CD4-positive, alpha-beta T cell (primary cell): ENCODE measurements around the gene SGSM1. TPM values are rescaled to one million over a fixed set of nuclear protein-coding genes. Genes with fewer than 3 reads are reported as not detected.
A peak's percentile ranks its signal among the peaks of the same experiment; 100 is the strongest.

Experiments used
- ATAC-seq: fragments of 200-7000 bp; cut with Tn5 transposase; one replicate; pipeline ENCODE4 v1.10.0; 2022; ENCODE audit warnings: mild to moderate bottlenecking; ENCODE audit not compliant: poor library complexity
- CTCF ChIA-PET: fragments of 350-600 bp; sonication (Branson Sonifier 250); formaldehyde crosslinking; loops from one replicate; lab custom pipeline; 2021; ENCODE audit warnings: antibody characterized with exemption, inconsistent platforms; lab: Charles Lee
- POLR2A ChIA-PET: fragments of 350-600 bp; sonication (Branson Sonifier 250); formaldehyde crosslinking; loops from one replicate; lab custom pipeline; 2021; ENCODE audit warnings: antibody characterized with exemption, inconsistent platforms; lab: Charles Lee
- DNase-seq, 14 experiments: peaks; one replicate each; pipeline ENCODE4 v3.0.0-alpha.2; 2013 to 2020; ENCODE audit warnings: mixed read lengths in 2 of 14
- H3K27ac ChIP-seq, 2 donors: one replicate each; pipeline versions ENCODE4 v1.5.1 to v1.7.0; 2013; ENCODE audit warnings: low read length in 2 of 2, low read depth in 1 of 2, mild to moderate bottlenecking in 1 of 2
- H3K27me3 ChIP-seq, 2 experiments: 1 replicate in 1 of 2; 2 replicates in 1 of 2; pipeline versions ENCODE4 v1.6.1 to v1.7.0; 2013; ENCODE audit warnings: low read length in 2 of 2, control low read depth in 1 of 2, mild to moderate bottlenecking in 1 of 2, moderate library complexity in 1 of 2; ENCODE audit not compliant: insufficient read depth in 2 of 2, control insufficient read depth in 1 of 2
- H3K36me3 ChIP-seq: one replicate; pipeline ENCODE4 v1.6.1; 2013; ENCODE audit warnings: low read length, control low read depth; ENCODE audit not compliant: insufficient read depth
- H3K4me1 ChIP-seq: one replicate; pipeline ENCODE4 v1.6.1; 2013; ENCODE audit warnings: low read length, control low read depth; ENCODE audit not compliant: insufficient read depth
- H3K4me3 ChIP-seq: one replicate; pipeline ENCODE4 v1.5.1; 2013; ENCODE audit warnings: mild to moderate bottlenecking, low read length, moderate library complexity
- H3K9me3 ChIP-seq, 2 experiments: 1 replicate in 1 of 2; 2 replicates in 1 of 2; pipeline versions ENCODE4 v1.6.1 to v1.7.0; 2013; ENCODE audit warnings: low read length in 2 of 2, mild to moderate bottlenecking in 2 of 2, control low read depth in 1 of 2, moderate library complexity in 1 of 2; ENCODE audit not compliant: control insufficient read depth in 1 of 2, insufficient read depth in 1 of 2
- H3K27ac Mint-ChIP-seq: one replicate; pipeline ENCODE4 v1.8.0; 2020; ENCODE audit warnings: mixed read lengths
- H3K27me3 Mint-ChIP-seq: one replicate; pipeline ENCODE4 v1.8.0; 2021; ENCODE audit warnings: mixed read lengths
- H3K36me3 Mint-ChIP-seq: one replicate; pipeline ENCODE4 v1.8.0; 2021; ENCODE audit warnings: low read depth, mixed read lengths
- H3K4me1 Mint-ChIP-seq: one replicate; pipeline ENCODE4 v1.8.0; 2021; ENCODE audit warnings: low read depth, mixed read lengths
- H3K4me3 Mint-ChIP-seq: one replicate; pipeline ENCODE4 v1.8.0; 2020; ENCODE audit warnings: mild to moderate bottlenecking, mixed read lengths
- H3K9me3 Mint-ChIP-seq: one replicate; pipeline ENCODE4 v1.8.0; 2020; ENCODE audit warnings: mixed read lengths
- intact Hi-C, 2 experiments: fragments of 100-400 bp; cut with DNase I in 1 of 2; cut with micrococcal nuclease in 1 of 2; formaldehyde crosslinking; loops; one replicate each; pipeline versions ENCODE4 v1.15.1 to v1.9.0; 2023 to 2025; cut with DNase I, micrococcal nuclease
- total RNA-seq, 174 experiments: library from RNA in 2 of 174; stranded (reverse) in 2 of 174; gene quantifications; one replicate each; pipeline ENCODE4 v1.2.3 and lab custom pipeline; 2021 to 2026
- TF ChIP-seq, protein P1 (sequence below): fragments of 200-600 bp; IDR thresholded peaks from one replicate; pipeline ENCODE4 v1.8.0; 2022; ENCODE audit warnings: antibody characterized with exemption, mild to moderate bottlenecking

Gene SGSM1
- total RNA-seq, 2 experiments from 2014 or later = 1.3 to 1.9 TPM

DNA sequence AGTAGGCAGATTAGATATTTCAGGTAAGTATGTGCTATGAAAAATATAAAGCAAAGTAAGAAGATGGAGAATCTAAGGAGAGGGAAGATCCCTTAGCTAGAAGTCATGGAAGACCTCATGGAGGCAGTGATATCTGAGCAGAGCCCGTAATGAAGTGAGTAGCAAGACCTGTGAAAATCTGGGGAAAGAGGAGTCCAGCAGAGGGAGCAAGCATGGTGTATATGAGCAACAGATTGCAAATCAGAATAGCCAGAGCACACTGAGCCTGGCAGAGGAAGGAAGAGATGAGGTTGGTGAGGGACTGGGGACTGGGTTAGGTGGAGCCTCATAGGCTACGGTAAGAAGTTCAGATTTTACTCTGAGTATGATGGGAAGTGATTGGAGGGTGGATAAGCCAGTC is 131.1 kb downstream of the SGSM1 start:
- peak in 1 of 14 experiments; percentile 6 for DNase-seq
- no peaks in the 10 kb centered on the region for H3K9me3 Mint-ChIP-seq
- H3K36me3 ChIP-seq = no peaks in the 10 kb centered on the region
- no peak overlapping the region for H3K27ac ChIP-seq
- no peaks in the 10 kb centered on the region for H3K36me3 Mint-ChIP-seq
- POLR2A ChIA-PET = no interaction called here
- no peaks in the 10 kb centered on the region for H3K4me1 Mint-ChIP-seq
- H3K4me1 ChIP-seq = peaks cover 4% of the 10 kb centered on the region
- peaks cover 2 to 8% of the 10 kb centered on the region in 2 experiments for H3K27me3 ChIP-seq
- no peaks in the 10 kb centered on the region for H3K9me3 ChIP-seq
- H3K27ac Mint-ChIP-seq = no peak overlapping the region
- peaks cover 14% of the 10 kb centered on the region for H3K27me3 Mint-ChIP-seq
- H3K4me3 ChIP-seq = no peak overlapping the region
- no peak overlapping the region for H3K4me3 Mint-ChIP-seq
- intact Hi-C loops = loop anchor here in 1 of 2 experiments (5.0 kb wide), 1 partner anchor 235 kb away; no protein-coding TSS in a partner anchor
- TF ChIP-seq, protein P1, sequence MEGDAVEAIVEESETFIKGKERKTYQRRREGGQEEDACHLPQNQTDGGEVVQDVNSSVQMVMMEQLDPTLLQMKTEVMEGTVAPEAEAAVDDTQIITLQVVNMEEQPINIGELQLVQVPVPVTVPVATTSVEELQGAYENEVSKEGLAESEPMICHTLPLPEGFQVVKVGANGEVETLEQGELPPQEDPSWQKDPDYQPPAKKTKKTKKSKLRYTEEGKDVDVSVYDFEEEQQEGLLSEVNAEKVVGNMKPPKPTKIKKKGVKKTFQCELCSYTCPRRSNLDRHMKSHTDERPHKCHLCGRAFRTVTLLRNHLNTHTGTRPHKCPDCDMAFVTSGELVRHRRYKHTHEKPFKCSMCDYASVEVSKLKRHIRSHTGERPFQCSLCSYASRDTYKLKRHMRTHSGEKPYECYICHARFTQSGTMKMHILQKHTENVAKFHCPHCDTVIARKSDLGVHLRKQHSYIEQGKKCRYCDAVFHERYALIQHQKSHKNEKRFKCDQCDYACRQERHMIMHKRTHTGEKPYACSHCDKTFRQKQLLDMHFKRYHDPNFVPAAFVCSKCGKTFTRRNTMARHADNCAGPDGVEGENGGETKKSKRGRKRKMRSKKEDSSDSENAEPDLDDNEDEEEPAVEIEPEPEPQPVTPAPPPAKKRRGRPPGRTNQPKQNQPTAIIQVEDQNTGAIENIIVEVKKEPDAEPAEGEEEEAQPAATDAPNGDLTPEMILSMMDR = no peak
- no peak for ATAC-seq
- CTCF ChIA-PET = interaction anchor here (0.5 to 1.4 kb wide), 2 partner anchors 110 to 112 kb away, joined by 3 to 5 read pairs; no protein-coding TSS in a partner anchor

DNA sequence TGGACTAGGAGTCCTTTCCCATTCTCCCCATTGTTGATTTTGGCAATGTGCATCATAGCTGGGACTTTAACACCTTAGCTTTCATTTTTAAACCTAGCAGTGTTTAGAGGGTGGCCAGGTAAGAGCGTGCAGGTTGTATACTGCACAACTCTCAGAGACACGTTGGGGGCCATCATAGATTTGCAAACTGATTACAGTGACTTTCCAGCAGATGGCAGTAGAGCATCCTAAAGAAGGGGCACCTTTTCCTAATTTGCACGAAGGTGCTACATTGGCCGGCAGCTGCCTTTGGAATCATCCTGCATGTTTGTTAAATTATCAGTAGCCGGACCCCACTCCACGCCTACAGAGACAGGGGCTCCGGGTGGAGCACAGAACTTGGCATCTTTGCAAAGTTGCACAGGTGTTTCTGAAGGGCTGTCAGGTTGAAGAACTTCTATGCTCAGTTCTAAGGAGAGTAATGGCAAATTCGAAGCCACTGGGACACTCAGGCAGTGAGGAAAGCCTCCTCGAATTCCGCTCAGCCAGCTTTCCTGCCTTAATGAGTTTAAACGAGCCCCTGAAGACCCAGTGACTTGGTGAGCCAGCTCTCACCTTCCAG is 132.8 kb downstream of the SGSM1 start:
- Mint-ChIP-seq H3K4me1 (no peaks in the 10 kb centered on the region), H3K27me3 (peaks cover 15% of the 10 kb centered on the region), H3K27ac (no peak overlapping the region), H3K36me3 (no peaks in the 10 kb centered on the region), H3K4me3 (no peak overlapping the region), H3K9me3 (no peaks in the 10 kb centered on the region)
- H3K4me1 ChIP-seq = peaks cover 4% of the 10 kb centered on the region
- POLR2A ChIA-PET = interaction anchor here (0.6 kb wide), 1 partner anchor 21 kb away, joined by 3 read pairs; no protein-coding TSS in a partner anchor
- H3K36me3 ChIP-seq = no peaks in the 10 kb centered on the region
- TF ChIP-seq, protein P1 = peak; percentile 79
- peaks cover 5 to 8% of the 10 kb centered on the region in 2 experiments for H3K27me3 ChIP-seq
- no peak overlapping the region for H3K27ac ChIP-seq
- intact Hi-C loops = loop anchor here (1.0 to 5.0 kb wide), 2 partner anchors 109 to 233 kb away; no protein-coding TSS in a partner anchor
- no peak overlapping the region for H3K4me3 ChIP-seq
- no peaks in the 10 kb centered on the region for H3K9me3 ChIP-seq
- CTCF ChIA-PET = interaction anchor here (1.4 to 1.8 kb wide), 2 partner anchors 110 to 118 kb away, joined by 3 to 14 read pairs; no protein-coding TSS in a partner anchor
- ATAC-seq (peak; percentile 62), DNase-seq (peak in 5 of 14 experiments; percentile 3 to 70 (median 51))

DNA sequence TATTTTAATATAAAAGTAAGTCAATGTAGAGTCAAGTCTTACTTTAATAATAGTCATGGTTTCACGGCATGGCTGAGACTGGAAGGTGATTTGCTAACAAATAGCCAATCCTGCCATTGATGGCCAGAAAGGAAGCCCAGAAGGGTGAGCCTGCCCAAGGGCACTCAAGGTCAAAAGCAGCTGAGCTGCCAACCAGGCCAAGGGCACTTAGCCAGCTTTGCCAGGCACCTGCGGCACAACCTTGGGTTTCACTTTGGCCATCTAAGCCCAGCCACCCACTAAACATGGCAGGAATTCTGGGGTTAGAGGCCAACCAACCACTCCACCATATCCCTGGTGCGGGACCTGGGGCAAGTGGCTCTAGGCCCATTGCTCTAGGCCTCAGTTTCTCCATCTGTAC is 136.3 kb downstream of the SGSM1 start:
- ATAC-seq (no peak), DNase-seq (no peak)
- no peak overlapping the region for H3K27ac Mint-ChIP-seq
- Histone ChIP-seq H3K4me1 (peaks cover 4% of the 10 kb centered on the region), H3K36me3 (no peaks in the 10 kb centered on the region), H3K27ac (no peak overlapping the region), H3K27me3 (peaks cover 5 to 15% of the 10 kb centered on the region in 2 experiments), H3K9me3 (no peaks in the 10 kb centered on the region), H3K4me3 (no peak overlapping the region)
- CTCF ChIA-PET = interaction anchor here (1.5 kb wide), 1 partner anchor 9 kb away, joined by 3 read pairs; no protein-coding TSS in a partner anchor
- POLR2A ChIA-PET = no interaction called here
- H3K4me3 Mint-ChIP-seq = no peak overlapping the region
- no peaks in the 10 kb centered on the region for H3K4me1 Mint-ChIP-seq
- H3K36me3 Mint-ChIP-seq = no peaks in the 10 kb centered on the region
- H3K9me3 Mint-ChIP-seq = no peaks in the 10 kb centered on the region
- H3K27me3 Mint-ChIP-seq = peaks cover 40% of the 10 kb centered on the region
- intact Hi-C loops = no loop called here
- TF ChIP-seq, protein P1 = no peak
